GM12874 (cell line): ENCODE results near the gene ATG7.

Source experiments
- TF ChIP-seq, protein P1 (sequence below): IDR thresholded peaks from 2 replicates; pipeline ENCODE4 v1.5.1; 2011; ENCODE audit warnings: low read depth, mild to moderate bottlenecking, control low read depth, low read length, moderate library complexity; ENCODE audit not compliant: insufficient read depth

ATG7 gene

DNA sequence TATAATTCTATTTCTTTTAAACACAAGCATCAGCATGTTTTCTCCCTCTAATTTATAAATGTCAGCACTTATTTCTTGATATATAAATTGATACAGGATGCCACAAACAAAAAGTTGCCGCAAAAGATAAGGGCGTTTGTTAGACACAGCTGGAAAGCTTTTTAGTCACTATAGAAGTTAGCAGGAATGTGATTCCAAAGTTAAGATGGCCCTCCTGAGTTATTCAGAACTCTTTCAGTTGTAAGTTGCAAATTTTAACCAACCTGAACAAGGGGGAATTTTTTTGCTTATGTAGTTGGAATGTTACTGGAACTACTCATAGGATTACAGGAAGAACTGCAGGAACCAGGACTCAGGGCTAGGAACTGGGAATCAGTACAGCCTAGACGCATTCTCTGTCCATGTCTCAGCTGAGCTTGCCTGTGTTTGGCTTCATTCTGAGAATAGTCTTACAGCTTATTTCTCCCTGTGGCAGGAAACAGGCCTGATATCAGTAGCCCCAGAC, 205.3 kb downstream of the ATG7 start:
- TF ChIP-seq, protein P1, sequence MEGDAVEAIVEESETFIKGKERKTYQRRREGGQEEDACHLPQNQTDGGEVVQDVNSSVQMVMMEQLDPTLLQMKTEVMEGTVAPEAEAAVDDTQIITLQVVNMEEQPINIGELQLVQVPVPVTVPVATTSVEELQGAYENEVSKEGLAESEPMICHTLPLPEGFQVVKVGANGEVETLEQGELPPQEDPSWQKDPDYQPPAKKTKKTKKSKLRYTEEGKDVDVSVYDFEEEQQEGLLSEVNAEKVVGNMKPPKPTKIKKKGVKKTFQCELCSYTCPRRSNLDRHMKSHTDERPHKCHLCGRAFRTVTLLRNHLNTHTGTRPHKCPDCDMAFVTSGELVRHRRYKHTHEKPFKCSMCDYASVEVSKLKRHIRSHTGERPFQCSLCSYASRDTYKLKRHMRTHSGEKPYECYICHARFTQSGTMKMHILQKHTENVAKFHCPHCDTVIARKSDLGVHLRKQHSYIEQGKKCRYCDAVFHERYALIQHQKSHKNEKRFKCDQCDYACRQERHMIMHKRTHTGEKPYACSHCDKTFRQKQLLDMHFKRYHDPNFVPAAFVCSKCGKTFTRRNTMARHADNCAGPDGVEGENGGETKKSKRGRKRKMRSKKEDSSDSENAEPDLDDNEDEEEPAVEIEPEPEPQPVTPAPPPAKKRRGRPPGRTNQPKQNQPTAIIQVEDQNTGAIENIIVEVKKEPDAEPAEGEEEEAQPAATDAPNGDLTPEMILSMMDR: no peak

DNA sequence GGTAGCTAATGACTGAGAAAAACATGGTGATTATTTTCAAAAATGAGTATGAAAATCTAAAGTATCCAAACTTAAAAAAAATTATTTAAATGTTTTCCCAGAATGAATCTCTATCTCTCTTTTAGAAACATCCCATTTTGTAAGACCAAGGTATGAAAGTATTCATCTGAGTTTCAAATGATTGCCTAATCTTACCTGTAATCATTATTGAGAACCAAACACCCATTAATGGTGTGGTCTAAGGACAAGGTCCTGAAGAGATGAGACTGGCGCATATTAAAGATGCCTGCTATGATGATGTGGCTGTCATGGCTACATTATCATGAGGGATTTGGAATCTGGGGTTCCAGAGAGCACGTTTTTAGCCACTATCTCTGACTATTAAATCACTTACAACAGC, 206.0 kb downstream of the ATG7 start:
- TF ChIP-seq, protein P1: no peak

DNA sequence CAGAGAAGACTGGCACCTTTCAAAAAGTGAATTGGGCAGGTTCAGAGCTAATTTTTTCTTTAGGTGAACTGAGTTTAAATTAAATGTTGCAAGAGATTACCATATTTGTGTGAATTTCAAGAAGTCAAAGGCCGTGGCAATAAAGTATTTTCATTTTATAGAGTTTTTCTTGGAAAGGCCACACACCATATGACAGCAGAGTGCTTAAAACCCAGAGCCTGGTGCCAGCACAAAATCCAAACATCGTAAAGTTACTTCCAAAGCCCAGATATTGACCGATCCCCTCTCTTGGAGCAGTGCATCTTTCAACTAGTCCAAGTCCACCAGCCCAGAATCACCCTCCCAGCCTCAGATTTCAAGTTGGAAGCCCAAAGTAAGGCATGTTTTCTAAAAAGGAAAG, 207.0 kb downstream of the ATG7 start:
- TF ChIP-seq, protein P1: no peak

DNA sequence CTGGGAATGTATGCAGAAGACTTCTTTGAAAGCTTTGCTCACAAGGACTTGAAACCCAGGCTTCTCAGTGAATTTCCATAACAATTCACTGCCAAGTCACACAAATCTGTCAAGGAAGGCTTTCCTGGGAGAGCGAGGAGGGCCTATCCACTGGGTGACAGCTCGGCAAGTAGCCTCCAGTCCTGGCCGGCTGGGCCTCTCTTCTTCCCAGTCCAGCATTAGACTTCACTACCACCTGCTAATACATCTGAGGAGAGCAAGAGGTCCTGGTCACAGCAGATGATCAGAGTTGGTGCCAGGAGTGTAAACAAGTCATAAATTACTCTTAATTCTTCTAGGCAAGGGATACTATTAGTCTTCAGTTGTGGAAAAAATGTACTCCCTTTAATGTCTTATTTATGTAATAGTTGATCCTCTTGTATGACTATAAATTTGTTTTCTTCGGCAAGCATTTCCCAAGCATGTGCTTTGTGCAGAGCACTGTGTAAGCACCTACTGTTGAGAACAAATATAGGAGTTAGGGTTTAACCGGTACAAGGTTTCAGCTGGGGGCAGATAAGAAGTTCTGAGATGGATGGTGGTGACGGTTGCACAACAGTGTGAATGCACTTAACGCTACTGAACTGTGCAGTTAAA, 208.6 kb downstream of the ATG7 start:
- TF ChIP-seq, protein P1: no peak

DNA sequence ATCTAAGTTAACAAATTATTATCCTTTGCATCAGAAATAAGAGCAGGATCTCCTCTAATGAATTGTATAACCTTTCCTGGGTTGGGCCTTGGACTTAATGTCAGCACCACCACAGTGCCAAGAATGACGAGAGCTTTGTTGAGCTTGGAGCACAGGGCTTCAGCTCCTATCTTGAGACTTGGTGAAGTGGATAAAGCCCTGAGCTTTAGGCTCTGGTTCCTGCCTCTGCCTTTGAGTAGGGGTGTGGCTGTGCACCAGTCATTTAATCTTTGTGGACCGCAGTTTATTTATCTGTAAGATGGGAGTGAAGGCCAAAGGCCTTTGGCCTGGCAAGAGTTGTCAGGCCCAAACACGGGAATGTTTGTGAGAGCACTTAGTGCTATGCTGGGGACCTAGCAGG, 209.4 kb downstream of the ATG7 start:
- TF ChIP-seq, protein P1: no peak

DNA sequence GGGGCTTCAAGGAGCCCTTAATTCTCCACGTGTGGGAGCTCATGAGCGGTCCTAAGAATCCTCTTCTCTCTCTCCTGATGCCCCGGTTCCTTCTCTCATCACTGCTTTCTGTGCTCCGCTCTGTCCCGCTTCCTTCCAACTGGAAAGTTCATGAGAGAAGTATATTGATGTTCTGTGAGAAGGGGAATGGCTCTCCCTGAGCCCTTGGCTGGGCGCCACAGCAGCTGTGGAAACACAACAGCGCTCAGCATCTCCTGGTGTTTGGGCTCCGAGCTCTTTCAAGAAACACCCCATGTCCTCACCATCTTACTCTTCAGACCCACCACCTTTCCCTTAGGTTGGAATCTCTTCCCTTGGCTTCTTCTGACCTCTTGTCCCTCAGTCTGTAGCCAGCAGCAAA, 209.8 kb downstream of the ATG7 start:
- TF ChIP-seq, protein P1: no peak

DNA sequence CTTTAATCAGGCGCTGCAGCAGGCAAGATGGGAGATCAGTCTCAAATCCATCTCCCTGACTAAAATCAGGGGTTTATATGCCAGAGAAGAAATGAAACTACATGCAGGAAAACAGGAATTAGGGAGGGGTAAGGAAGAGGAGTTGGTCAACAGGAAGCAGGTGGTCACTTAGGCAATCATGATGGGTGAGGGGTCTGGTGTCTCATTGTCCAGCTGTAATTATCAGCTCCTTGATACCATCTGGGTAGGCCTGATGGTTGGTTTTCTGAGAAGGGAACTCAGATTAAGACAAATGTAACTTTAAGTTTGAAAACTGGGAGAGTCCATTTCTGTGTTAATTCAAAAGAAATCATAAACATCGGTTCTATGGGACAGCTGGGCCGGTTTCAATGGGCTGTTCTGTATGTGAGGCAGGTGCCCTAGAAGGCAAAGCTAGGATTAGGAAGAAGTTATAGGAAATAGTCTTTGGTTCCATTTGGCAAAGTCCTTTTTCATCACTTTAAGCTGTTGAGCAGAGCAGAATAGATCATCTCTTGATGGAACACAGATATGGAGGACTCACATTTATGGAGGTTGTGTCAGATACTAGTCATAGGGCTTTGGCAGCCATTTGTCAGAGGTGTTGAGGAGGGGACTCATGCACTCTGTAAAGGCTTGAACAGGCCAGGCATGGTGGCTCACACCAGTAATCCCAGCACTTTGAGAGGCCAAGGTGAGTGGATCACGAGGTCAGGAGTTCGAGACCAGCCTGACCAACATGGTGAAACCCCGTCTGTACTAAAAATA, 222.1 kb downstream of the ATG7 start:
- TF ChIP-seq, protein P1: no peak
